Measurements from ENCODE around the gene GRIN1. TPM values are rescaled to one million over a fixed set of nuclear protein-coding genes. Genes with fewer than 3 reads are reported as not detected.

GRIN1 gene
- total RNA-seq, 1 experiment from 2014 or later, result 0.29 TPM

- no peak for DNase-seq (ENCODE audit: low read depth)
Measured at GRCh38 chr9:137193771-137194170, 54.8 kb downstream of the GRIN1 start.

DNA sequence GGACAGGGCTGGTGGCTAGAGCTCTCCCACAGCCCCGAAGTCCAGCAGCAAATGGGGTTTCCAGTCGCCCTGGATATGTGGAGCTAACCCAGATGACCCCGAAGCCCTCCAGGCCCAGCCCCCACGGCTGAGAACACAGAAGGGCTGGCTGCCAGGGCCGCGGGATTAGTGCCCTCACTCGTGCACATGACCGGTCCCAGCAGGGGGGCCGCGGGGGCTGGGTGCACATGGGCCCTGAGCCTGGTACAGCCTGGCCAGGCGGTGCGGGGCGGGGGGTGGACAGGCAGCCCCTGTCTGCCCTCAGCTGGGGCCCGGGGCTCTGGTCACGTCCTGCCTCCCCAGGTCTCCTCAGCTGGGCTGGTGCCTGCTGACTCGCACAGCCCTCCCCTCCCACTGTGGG, 55.4 kb downstream of the GRIN1 start:
- DNase-seq (ENCODE audit: low read depth), result no peak

- DNase-seq (ENCODE audit: low read depth), result no peak
Measured at GRCh38 chr9:137194909-137195308, 56.0 kb downstream of the GRIN1 start.

DNA sequence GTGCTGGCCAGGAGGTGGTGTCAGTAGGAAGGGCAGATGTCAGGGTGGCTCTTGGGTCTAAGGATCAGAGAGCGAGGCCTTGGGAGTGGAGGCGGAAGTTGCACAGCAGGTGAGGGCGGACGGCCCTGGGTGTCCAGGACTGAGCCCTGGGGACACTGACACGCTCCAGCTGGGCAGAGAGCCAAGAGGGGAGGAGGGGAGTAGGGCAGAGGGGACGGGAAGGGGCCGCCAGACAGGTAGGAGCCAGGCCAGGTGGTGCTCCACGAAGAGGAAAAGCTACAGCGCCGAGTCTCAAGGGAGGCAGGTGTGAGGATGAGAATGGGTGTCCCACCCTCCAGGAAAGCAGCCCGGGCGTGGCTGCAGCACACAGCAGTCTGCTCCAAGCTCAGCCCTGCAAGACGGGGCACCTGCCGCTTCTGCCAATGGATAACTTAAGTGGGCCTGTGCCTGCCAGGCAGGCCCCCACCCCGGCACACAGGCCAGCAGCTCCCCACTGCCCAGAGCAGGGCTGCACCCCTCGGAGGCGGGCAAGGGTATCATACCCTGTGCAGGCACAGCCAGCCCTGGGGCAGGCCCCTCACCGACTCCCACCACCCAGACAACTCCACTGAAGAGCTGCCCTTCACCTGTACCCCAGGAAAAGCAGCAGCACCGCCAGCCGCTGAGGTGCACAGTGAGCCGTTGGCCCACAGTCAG, 56.7 kb downstream of the GRIN1 start:
- no peak for DNase-seq (ENCODE audit: low read depth)

GRCh38 chr9:137198051-137198901, 59.3 kb downstream of the GRIN1 start:
- DNase-seq (ENCODE audit: low read depth), result no peak

DNA sequence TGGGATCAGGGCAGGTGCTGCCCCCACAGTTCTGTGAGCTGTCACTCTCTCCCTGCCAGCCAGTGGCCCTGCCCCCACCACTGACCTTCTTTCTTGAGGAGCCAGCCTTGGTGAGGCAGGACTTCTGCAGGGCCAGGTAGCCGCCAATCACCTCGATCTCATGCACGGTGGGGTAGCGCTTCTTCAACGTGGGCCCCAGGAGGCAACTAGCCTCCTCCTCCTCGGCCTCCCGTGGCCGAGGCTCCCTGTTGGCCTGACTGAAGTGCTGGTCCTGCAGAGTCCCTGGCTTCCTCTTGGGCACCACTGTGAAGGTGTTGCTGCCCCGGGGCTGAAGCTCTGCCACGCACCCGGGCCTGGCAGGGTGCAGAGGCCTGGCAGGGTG, 59.9 kb downstream of the GRIN1 start:
- no peak for DNase-seq (ENCODE audit: low read depth)

- DNase-seq (ENCODE audit: low read depth), result no peak
Measured at GRCh38 chr9:137199411-137200121, 60.6 kb downstream of the GRIN1 start.

DNA sequence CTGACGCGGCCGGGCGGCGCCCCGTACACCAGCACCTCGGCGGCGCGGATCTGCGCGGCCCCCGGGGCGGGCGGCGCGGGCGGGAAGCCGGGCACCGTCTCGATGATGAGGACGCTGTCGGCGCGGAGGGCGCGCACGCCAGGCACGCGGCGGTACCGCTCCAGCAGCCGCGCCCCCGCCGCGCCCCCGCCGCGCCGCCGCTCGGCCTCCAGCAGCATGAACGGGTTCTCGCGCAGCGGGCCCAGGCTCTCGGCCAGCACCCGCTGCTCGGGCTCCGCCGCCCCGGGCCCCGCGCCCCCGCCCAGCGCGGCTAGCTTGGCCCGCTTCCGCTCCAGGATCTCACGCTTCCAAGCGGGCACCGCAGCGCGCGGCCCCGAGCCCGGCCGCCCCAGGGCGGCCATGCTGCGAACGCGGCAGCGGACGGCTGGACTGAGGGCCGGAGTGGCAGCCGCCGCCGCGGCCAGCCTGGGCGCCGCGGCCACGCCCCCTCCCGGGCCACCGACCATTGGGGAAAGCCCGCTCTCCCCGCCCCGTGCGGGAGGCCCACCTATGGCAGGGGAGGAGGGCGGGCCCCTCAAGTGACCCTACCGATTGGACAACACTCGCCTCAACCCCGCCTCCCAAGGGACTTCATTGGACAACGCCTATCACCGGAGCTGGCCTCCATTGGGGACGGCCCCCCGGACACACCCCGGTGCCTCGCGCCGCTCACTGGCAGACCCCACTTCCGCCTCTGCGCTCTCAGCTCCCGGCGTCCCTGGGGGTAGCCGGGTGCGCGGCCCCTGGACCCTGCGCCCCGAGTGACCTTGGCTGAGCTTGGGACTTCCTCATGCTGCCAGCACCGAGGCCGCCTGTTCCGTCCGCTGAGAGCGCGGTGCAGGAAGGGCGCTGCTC, 61.6 kb downstream of the GRIN1 start, which contains the start of gene TPRN:
TPRN (minus strand) TSS at position 431 of the 894 bp plus-strand sequence; CDS start at position 401, 30 bp downstream.
- DNase-seq (ENCODE audit: low read depth), result peak; percentile 99

DNA sequence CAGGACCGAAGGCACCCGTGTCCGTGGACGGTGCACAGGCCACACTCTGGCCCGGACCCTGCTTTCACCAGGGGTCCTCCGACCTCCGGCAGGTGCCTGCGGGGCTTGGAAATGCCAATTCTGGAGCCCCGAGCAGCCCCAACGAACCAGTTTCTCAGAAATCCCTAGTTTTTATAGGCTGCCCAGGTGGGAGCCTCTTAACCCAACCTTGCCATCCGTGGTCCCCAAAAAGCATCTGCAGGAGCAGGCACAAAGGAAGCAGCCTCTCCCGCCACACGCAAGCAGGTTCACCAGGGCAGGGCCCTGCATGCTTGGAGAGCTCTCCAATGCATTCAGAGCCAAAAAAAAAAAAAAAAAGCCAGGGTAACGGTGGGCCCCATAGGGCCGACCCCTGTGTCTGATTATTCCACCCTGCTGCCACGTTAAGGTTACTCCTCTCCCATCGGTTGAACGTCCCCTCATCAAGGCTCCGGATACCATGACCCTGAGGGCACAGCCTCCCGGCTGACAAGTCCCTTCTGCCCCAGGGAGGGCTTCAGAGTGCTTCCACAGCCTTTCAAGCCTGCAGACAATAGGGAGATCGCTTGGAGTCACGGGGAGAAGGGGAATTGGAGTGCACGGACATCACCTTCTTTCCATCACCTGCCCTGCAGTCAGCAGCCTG, 62.4 kb downstream of the GRIN1 start:
- no peak for DNase-seq (ENCODE audit: low read depth)

GRCh38 chr9:137202966-137203365, 64.0 kb downstream of the GRIN1 start:
- no peak for DNase-seq (ENCODE audit: low read depth)

DNA sequence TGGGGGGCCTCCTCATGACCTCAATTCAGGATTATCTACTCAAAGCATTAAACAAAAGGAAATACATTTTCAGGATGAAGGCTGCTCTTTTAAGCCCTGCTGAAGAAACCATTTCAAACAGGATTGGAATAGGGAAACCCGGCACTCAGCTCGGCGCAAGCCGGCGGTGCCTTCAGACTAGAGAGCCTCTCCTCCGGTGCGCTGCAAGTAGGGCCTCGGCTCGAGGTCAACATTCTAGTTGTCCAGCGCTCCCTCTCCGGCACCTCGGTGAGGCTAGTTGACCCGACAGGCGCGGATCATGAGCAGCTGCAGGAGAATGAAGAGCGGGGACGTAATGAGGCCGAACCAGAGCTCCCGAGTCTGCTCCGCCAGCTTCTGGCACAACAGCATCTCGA, 65.8 kb downstream of the GRIN1 start:
- no peak for DNase-seq (ENCODE audit: low read depth)

DNA sequence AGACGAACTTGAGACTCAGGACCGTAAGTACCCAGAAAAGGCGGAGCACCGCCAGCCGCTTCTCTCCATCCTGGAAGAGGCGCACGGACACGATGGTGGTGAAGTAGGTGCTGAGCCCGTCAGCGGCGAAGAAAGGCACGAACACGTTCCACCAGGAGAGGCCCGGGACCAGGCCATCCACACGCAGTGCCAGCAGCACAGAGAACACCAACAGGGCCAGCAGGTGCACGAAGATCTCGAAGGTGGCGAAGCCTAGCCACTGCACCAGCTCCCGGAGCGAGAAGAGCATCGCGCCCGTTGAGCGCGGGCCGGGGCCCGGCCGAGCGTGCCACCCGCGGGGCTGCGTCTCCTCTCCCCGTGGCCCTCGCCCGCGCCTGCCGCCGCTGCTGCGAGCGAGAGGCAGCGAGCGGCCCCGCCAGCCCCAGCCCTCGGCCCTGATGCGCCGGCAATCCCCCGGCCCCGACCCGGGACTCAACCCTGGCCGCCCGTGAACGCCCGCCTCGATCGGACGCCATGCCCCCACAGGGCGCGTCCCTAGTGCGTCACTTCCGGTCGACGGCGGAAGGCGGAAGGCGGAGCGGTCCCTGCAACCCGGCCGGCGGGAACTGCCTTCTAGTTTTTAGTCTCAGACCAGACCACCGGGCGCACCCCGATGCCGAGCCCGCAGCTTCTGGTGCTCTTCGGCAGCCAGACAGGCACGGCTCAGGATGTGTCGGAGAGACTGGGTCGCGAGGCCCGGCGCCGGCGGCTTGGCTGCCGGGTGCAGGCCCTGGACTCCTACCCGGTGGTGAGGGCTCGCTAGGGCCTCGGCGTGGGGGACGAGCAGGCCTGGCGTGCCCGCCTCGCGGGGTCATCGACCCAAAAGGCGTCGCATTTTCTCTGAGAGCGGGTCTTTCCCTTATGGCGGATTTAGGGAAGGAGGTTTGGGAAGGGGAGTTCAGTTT, 66.4 kb downstream of the GRIN1 start, which contains the start of the genes NDOR1 and TMEM203:
NDOR1 (plus strand) TSS at position 575 of the 944 bp plus-strand sequence; CDS start at position 653, 78 bp downstream.
TMEM203 (minus strand) TSS at position 523 of the 944 bp plus-strand sequence; CDS start at position 289, 234 bp downstream.
- DNase-seq (ENCODE audit: low read depth), result peak; percentile 82

DNA sequence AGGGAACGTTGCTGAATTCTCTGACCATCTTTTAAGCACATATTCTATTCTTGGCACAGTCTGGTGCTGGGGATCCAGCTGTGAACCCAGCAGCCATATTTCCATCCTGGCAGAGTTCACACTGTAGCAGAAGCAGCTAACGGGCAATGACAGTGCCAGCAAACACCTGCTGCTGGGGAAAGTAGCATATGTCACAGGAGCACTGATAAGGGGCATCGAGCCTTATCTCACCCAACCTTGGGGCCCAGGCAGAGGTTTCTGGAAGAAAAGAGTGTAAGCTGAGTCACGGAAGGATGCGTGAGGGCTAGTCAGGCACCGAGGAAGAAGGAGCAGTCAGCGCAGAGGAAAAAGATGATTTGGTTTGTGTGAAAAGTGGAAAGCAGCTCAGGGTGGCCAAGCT, 67.6 kb downstream of the GRIN1 start:
- no peak for DNase-seq (ENCODE audit: low read depth)

DNA sequence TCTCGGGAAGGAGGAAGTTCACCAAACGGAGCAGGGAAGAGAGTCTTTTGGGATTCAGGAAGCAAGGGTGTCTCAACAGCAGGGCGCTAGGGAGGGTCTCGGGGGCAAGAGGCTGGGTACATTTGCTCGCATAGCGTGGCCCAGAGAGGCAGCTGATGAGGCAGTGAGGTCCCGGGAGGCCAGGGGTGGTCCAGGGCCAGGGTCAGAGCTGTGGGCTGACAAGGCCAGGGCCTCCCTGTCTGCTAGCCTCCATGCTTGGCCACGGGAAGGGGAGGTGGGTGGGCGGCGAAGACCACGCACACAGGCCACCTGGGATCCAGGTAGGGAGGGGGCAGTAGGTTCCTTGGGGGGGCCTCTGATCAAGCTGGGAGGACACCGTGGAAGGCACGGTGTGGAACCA, 72.6 kb downstream of the GRIN1 start:
- no peak for DNase-seq (ENCODE audit: low read depth)

- DNase-seq (ENCODE audit: low read depth), result no peak
Measured at GRCh38 chr9:137212520-137212919, 73.6 kb downstream of the GRIN1 start.

GRCh38 chr9:137213160-137214060, 74.5 kb downstream of the GRIN1 start:
- DNase-seq (ENCODE audit: low read depth), result no peak

- DNase-seq (ENCODE audit: low read depth), result no peak
Measured at GRCh38 chr9:137214620-137215019, 75.7 kb downstream of the GRIN1 start.
